Neural cell (in vitro differentiated cells): Measurements from ENCODE around the gene MAFB. TPM values are rescaled to one million over a fixed set of nuclear protein-coding genes. Genes with fewer than 3 reads are reported as not detected.

Experiments used
- H2AFZ ChIP-seq: fragments of 200-600, 300-800 bp; sonication (generic), shearing (Covaris generic); 2 replicates; pipeline ENCODE4 v1.6.0; 2014; ENCODE audit warnings: low read depth, mild to moderate bottlenecking, antibody characterized with exemption, low read length, moderate library complexity
- H3F3A ChIP-seq: fragments of 200-600 bp; shearing (Covaris generic); 2 replicates; pipeline ENCODE4 v1.6.1; 2016; ENCODE audit warnings: mild to moderate bottlenecking, moderate library complexity, mixed read lengths, antibody characterized with exemption, low read length; ENCODE audit not compliant: insufficient read depth, poor library complexity, severe bottlenecking
- H3K27ac ChIP-seq: fragments of 200-600, 300-800 bp; sonication (generic), shearing (Covaris generic); 2 replicates; pipeline ENCODE4 v1.5.1; 2014; ENCODE audit warnings: mild to moderate bottlenecking, low read length, moderate library complexity
- H3K27me3 ChIP-seq: fragments of 300-800, 200-600 bp; sonication (generic), shearing (Covaris generic); 2 replicates; pipeline ENCODE4 v1.6.0; 2014; ENCODE audit warnings: mild to moderate bottlenecking, low read depth, low read length, moderate library complexity; ENCODE audit not compliant: insufficient read depth
- H3K36me3 ChIP-seq: fragments of 300-800, 200-600 bp; sonication (generic), shearing (Covaris generic); 2 replicates; pipeline ENCODE4 v1.5.1; 2014; ENCODE audit warnings: mild to moderate bottlenecking, antibody characterized with exemption, low read length, moderate library complexity; ENCODE audit not compliant: insufficient read depth
- H3K4me2 ChIP-seq: fragments of 300-800, 200-600 bp; sonication (generic), shearing (Covaris generic); 2 replicates; pipeline ENCODE4 v1.6.0; 2014; ENCODE audit warnings: mild to moderate bottlenecking, low read length
- H3K4me3 ChIP-seq: fragments of 300-800, 200-600 bp; sonication (generic), shearing (Covaris generic); 2 replicates; pipeline ENCODE4 v1.5.1; 2014; ENCODE audit warnings: mild to moderate bottlenecking, low read length, moderate library complexity
- H3K79me2 ChIP-seq: fragments of 200-600 bp; shearing (Covaris generic); replicated peaks from 2 replicates; pipeline ENCODE4 v1.6.0; 2014; ENCODE audit warnings: mild to moderate bottlenecking, low read length, moderate library complexity; ENCODE audit not compliant: insufficient read depth
- H3K9ac ChIP-seq: fragments of 300-800, 200-600 bp; sonication (generic), shearing (Covaris generic); 2 replicates; pipeline ENCODE4 v1.6.1; 2016; ENCODE audit warnings: mild to moderate bottlenecking, low read length, mixed read lengths
- H3K9me2 ChIP-seq: fragments of 200-600 bp; shearing (Covaris generic); 2 replicates; pipeline ENCODE4 v1.6.1; 2016; ENCODE audit warnings: mild to moderate bottlenecking, low read length, mixed read lengths; ENCODE audit not compliant: insufficient read depth
- H3K9me3 ChIP-seq: fragments of 200-600, 300-800 bp; sonication (generic), shearing (Covaris generic); 2 replicates; pipeline ENCODE4 v1.6.1; 2016; ENCODE audit warnings: mild to moderate bottlenecking, mixed run types, low read length, moderate library complexity, mixed read lengths
- H4K20me1 ChIP-seq: fragments of 200-600 bp; shearing (Covaris generic); 2 replicates; pipeline ENCODE4 v1.6.1; 2016; ENCODE audit warnings: mild to moderate bottlenecking, mixed run types; ENCODE audit not compliant: insufficient read depth
- CTCF ChIP-seq: fragments of 450-650 bp; IDR thresholded peaks from 2 replicates; pipeline ENCODE4 v1.5.1; 2014; ENCODE audit warnings: antibody characterized with exemption, mild to moderate bottlenecking, moderate library complexity; ENCODE audit not compliant: poor library complexity, severe bottlenecking
- EP300 ChIP-seq: fragments of 450-650 bp; conservative IDR thresholded peaks from 2 replicates; pipeline ENCODE4 v1.6.1; 2014; ENCODE audit warnings: antibody characterized with exemption, mild to moderate bottlenecking, moderate library complexity; ENCODE audit not compliant: poor library complexity, severe bottlenecking
- EZH2 ChIP-seq: fragments of 200-600, 300-800 bp; shearing (Covaris generic), sonication (generic); IDR thresholded peaks from 2 replicates; pipeline ENCODE4 v1.6.1; 2014; ENCODE audit warnings: antibody characterized with exemption, low read length, borderline replicate concordance, mild to moderate bottlenecking; ENCODE audit not compliant: insufficient read depth, poor library complexity, severe bottlenecking
- MXI1 ChIP-seq: fragments of 450-650 bp; conservative IDR thresholded peaks from 2 replicates; pipeline ENCODE4 v1.6.1; 2014; ENCODE audit warnings: antibody characterized with exemption, mild to moderate bottlenecking; ENCODE audit not compliant: poor library complexity, severe bottlenecking
- POLR2AphosphoS5 ChIP-seq: IDR thresholded peaks from 2 replicates; pipeline ENCODE4 v1.6.1; 2012
- RAD21 ChIP-seq: fragments of 450-650 bp; conservative IDR thresholded peaks from 2 replicates; pipeline ENCODE4 v1.6.1; 2014; ENCODE audit warnings: antibody characterized with exemption, mild to moderate bottlenecking, moderate library complexity
- REST ChIP-seq: IDR thresholded peaks from 2 replicates; pipeline ENCODE4 v1.6.1; 2012; ENCODE audit warnings: borderline replicate concordance
- SMC3 ChIP-seq: fragments of 450-650 bp; conservative IDR thresholded peaks from 2 replicates; pipeline ENCODE4 v1.6.1; 2014; ENCODE audit warnings: antibody characterized with exemption, mild to moderate bottlenecking, moderate library complexity; ENCODE audit not compliant: poor library complexity
- TAF1 ChIP-seq: IDR thresholded peaks from 2 replicates; pipeline ENCODE4 v1.6.1; 2012; ENCODE audit warnings: low read depth
- polyA plus RNA-seq: library from polyadenylated mRNA; depleted of rRNA; stranded (reverse); fragments of >200 nt; gene quantifications from 2 replicates; pipeline ENCODE4 v1.2.3, GENCODE V29; 2014

Gene MAFB
- polyA plus RNA-seq, 1 donor from 2014 or later = 5.6 TPM

GRCh38 chr20:40644863-40645262, 44.2 kb downstream of the MAFB start:
- Histone ChIP-seq H3K27ac (no peak overlapping the region), H3K79me2 (no peaks in the 10 kb centered on the region), H4K20me1 (no peaks in the 10 kb centered on the region), H2AFZ (no peak overlapping the region), H3K9me3 (no peaks in the 10 kb centered on the region), H3K4me3 (no peak overlapping the region), H3K9me2 (no peaks in the 10 kb centered on the region), H3K27me3 (no peaks in the 10 kb centered on the region), H3F3A (no peaks in the 10 kb centered on the region), H3K4me2 (no peak overlapping the region), H3K36me3 (no peaks in the 10 kb centered on the region), H3K9ac (no peak overlapping the region)
- no peak for TF ChIP-seq SMC3
- TF ChIP-seq CTCF = no peak
- no peak for TF ChIP-seq EP300
- TF ChIP-seq EZH2 = no peak
- no peak for TF ChIP-seq REST
- no peak for TF ChIP-seq RAD21
- TF ChIP-seq TAF1 = no peak
- TF ChIP-seq POLR2AphosphoS5 = no peak
- no peak for TF ChIP-seq MXI1

- Histone ChIP-seq H3K27me3 (no peaks in the 10 kb centered on the region), H3K9me2 (no peaks in the 10 kb centered on the region)
Observed at GRCh38 chr20:40643891-40644290, 45.1 kb downstream of the MAFB start.

More at GRCh38 chr20:40643891-40644290, 45.1 kb downstream of the MAFB start:
- Histone ChIP-seq H3K4me2 (no peak overlapping the region), H4K20me1 (no peaks in the 10 kb centered on the region), H3F3A (no peaks in the 10 kb centered on the region), H3K9me3 (no peaks in the 10 kb centered on the region), H3K9ac (no peak overlapping the region), H3K4me3 (no peak overlapping the region), H3K79me2 (no peaks in the 10 kb centered on the region), H3K36me3 (no peaks in the 10 kb centered on the region), H3K27ac (no peak overlapping the region), H2AFZ (no peak overlapping the region)
- no peak for TF ChIP-seq EP300
- TF ChIP-seq REST = no peak
- no peak for TF ChIP-seq SMC3
